NCI-H1048 (cell line): ENCODE measurements around the gene MAD1L1.

Source experiments
- DNase-seq: peaks from one replicate; lab custom pipeline; 2025; lab: John Stamatoyannopoulos, UW

MAD1L1 gene

DNA sequence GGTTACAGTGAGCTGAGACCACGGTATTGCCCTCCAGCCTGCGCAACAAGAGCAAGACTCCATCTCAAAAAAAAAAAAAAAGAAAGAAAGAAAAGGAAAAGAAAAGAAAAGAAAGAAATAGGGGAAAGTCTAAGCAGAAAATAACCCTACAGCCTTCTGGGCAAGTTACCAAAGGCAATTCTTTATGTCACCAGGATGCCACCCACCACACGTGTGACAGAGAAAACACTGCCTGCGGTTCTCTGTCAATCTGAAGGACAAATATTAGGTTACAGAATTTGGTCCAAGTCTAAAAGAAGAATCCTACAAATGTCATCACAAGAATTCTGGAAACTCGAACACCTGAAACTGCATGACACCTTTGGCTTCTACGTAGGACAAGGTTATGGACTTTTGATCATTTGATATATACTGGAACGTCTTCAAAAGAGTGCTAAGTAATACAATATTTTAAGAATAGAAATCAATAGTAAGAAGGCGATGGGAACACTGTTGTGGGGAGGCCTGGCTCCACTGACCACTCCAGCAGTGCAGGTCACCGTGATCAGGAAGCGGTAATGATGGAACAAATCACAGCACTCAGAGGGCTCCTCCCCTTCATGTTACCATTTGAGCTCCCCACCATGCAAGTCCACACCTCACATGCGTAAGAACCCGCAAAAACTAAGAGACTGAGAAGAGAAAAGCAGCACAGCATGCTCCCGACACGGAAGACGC is 75.8 kb downstream of the MAD1L1 start:
- no peak for DNase-seq

DNA sequence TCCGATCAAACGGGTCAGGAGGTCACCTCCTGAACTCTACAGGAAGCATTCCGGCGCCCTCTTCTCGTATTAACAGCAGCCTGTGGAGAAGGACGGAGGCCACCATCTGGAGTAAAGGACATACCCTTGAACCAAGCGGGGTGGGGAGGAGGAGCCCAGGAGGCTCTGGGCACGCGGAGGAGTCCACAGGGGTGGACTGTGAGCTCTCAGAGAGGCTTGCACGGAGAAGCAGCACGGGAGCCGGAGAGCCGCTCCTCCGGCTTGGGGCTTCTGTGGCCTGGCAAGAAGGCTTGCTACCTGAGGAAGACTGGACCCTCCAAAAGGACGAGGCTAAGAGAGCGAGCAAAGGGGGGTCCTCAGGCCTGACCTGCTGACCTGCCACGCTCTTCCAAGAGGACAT is 77.9 kb downstream of the MAD1L1 start:
- DNase-seq, result no peak

DNA sequence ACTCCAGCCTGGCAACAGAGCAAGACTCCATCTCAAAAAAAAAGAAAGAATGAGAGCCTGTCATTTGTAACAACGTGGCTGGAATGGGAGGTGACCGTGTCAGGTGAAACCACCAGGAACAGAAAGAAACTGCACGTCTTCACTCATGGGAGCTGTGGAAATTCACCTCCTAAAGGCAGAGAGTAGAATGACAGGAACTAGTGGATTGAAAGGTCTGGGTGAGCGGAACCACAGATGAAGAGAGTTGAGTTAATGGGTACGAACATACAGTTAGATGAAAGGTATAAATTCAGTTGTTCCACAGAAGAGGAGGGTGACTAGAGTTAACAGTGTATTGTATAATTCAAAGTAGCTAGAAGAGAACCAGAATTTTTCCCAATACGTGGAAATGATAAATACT is 78.6 kb downstream of the MAD1L1 start:
- no peak for DNase-seq

DNA sequence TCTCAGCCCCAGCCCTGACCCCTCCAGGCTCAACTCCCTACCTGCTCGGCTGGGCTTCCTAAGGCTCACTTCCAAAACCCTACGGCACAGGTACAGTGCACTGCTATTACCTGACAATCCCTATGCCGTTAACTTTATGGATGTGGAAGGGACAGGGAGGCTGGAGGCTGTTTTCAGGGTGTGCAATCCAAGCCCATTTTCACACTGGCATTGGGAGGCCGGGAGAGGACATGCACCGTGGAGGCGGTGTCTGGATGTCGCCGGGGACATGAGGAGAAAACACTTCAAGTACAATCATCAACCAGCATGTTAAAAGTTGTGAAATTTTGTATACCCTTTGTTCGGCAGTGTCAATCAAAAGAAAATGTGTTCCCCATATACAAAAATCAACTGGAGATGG is 80.1 kb downstream of the MAD1L1 start:
- DNase-seq, result no peak

DNA sequence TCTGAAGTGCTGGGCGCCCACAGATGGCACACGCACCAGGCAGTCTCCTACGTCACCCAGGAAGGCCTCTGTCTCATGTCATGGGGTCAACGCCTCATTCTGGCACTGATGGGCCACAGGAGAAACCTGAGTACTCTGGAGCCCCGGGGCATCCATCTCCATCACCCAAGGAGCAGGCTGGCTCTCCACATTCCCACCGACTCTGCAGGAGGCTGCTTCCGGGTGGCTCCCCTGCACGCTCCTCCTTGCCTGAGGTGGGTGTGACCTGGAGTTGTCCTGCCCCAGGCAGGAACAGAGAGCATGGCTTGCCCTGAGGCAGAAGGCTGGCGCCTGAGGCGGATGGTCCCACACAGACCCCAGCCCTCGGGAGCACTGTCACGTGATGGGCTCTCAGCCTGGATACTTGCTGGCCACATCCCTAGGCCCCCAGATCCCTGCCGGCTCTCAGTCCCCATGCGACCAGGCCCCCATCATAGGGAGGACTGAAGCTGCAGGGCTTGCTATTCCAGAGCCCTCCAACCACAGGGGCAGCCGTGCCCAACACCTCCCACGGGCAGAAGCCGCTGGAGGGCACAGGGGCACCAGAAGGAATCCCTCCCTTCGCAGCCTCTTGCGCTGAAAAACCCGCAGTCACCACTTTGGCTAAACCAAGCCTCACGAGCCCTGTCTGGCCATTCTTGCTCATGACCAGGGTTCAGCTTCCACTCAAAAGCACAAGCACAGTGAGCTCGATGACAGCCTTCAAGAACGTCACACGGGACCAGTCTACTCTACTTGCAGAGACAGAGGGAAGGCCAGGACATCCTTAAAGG is 80.7 kb downstream of the MAD1L1 start:
- no peak for DNase-seq

DNA sequence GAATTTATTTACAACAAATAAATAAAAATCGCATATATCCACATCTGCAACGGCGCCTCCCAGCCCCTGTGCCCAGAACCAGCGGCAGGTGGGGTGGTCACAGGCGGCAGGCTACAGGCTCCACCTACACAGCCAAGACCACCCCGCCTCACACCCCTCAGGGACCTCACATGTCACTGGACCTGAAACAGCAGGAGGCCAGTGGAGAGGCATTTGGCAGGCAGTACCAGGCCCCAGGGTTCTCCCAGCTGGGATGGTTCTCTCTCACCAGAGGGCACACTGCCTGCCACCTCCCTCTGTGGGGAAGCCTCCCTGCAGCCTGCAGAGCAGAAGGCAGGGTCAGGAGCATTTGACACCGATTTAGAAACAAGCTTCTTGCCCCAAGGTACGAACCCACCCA is 81.5 kb downstream of the MAD1L1 start:
- DNase-seq, result no peak

DNA sequence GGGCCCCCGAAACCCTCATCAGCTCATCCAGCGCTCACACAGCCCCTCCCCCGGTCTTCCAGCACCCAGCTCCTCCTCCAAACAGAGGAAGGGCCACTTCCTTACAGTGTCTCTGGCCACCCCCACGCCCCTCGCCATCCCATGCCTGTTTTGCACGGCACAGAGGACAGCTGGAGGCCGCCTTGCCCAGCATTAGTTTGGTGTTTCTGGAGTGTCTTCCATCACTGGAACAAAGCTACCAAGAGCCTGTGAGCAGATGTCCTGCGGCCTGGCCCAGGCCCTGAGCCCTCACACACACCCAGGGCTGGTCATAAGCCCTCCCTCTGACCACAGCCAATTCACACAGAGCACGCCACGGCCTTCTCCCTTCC is 82.3 kb downstream of the MAD1L1 start:
- no peak for DNase-seq

DNA sequence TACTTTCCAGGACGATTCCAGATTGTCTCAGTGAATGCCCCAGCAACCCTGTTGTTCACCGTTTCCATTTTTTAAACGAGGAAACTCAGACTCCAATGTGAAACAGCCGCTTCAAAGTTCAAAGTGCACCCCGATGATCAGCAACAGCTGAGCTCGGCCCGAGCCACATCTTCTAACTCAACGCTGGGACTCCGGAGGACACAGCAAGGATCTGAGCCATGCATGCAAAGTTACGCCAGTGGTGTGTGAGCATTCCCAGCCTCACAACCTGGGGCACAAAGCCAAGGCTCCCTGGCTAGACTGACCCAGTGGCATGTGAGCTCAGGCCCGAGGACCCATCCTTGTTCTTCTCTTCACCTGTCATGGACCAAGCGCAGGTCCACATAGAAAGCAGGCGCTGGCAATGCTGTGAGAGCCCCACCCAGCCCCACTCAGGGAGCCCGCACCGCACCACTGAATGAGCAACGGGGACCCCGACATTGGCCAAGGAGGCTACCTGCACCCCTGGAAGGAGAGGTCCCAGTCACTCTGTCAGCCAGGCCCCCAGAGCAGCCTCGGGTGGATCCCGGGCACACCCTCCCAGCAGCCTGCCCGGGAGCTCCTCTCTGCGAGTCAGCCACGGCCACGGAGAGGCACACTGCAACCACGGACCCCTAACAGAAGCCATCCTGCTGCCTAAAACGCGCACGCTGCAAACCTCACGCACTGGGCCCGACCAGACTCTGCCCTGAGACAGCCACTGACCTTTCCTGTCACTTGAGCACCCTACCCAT is 82.9 kb downstream of the MAD1L1 start:
- DNase-seq, result no peak

DNA sequence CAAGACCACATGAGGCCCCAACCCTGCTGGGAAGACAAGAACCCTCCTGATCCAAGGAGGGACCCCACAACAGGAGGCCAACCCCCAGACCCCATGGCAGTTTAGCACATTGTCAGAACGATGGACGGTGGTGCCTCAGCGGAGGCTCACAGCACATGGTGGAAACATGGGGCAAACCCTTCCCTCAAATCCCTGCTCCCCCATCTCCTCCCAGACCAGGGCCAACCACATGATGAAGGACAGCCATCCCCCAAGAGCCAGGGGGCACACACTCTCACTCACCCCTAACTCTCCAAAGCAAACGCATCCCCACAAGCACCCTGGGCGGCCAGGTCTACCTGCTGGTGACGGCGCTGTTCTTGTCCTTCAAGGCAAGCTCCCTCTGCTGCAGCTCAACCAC is 83.9 kb downstream of the MAD1L1 start:
- no peak for DNase-seq

DNA sequence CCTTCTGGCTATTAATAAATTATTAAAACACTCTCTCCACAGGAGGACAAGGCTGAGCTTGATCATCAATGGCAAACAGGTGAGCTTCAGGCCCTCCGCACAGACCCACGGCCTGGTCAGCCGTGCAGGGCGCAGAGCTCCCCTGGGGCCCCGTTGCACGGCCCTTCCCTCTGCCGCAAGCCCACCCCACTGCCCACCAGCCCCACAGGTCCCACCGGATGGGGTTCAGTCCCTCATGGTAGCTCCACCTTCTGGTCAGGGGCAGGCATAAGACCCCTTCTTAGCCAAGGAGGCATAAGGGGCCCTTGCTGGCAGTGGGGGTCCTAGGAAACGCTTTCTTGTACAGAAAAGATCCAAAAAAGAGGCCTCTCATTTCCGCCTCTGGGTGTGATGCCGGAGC is 84.6 kb downstream of the MAD1L1 start:
- no peak for DNase-seq

DNA sequence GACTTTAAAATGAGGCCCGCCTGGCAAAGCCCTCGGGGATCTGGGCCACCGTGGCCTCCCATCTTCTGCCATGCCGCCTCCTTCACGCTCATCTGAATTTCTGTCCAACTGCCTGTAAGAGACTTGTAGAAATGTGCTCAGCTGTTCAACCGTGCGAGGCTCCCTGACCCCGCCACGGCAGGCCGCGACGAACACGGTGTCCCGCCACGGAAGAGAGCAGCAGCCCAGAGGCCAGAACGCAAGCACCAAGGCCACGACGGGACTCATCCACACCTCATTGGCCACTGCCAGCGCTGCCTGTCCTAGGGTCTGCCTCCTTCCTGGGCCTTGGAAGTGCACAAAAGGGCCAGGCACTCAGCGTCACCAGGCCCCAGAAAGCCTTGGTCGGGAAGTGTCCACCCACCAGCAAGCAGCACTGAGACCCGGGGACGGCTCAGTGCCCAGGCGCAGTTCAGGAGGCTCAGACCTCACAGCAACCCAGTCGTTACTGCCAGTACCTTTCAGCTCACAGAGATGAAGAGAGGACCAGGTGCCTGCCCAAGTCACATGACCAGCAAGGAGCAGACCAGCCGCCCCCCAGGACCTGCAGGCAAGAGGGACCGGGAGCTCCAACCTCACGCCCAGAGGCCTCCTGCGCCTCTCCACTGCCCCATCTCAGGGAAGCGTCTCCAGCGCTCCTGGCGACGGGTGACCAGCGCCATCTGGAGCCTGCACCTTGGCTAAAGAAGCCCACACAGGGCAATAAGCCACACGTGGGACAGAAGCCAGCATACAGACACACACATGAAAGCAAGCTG is 85.9 kb downstream of the MAD1L1 start:
- DNase-seq, result no peak

DNA sequence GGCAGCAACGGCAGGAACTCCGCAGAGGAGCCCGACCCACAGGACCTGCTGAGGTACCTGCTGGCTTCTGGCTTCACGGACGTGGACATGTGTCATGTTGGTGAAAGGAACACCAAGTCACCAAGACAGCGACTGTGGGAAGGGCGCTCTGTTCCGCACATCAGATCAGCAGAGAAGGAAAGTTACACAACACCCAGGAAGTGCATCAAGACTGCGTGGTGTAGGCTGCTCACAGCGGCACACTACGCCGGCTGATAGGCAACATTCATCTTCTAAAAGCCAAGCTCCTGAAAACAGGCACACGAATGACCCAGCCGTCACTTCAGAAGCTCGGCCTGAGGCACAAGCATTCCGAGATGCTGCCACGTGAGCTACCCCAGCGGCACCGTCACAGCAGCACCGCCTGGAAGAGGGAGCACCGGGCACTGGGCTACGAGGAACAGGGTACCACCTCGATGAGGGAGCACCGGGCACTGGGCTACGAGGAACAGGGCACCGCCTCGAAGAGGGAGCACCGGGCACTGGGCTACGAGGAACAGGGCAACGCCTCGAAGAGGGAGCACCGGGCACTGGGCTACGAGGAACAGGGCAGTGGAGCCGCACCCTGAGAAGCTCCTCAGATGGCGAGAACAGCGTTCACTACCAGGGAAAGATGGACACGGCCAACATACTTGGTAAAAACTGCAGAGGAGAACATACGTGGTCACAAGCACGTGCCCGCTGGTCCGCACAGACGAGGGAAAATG is 86.7 kb downstream of the MAD1L1 start:
- DNase-seq, result no peak

DNA sequence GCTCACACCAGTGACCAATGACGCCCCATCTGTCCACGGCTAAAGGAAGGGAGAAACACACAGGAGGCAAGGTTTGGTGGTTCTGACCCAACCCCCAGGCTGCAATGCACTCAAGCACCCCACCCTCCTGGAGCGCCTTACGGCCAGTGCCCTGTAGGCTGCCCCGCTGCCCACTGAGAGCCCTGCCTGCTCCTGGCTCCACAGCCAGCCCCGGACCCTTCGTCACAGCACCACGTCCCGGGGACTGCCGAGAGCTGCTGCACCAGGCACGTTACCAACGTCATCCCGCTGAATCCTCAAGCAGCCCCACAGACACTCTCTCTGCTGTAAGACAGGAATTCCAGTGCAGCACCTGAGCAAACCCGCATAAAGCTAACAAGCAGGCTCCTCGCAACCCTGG is 87.8 kb downstream of the MAD1L1 start:
- no peak for DNase-seq

DNA sequence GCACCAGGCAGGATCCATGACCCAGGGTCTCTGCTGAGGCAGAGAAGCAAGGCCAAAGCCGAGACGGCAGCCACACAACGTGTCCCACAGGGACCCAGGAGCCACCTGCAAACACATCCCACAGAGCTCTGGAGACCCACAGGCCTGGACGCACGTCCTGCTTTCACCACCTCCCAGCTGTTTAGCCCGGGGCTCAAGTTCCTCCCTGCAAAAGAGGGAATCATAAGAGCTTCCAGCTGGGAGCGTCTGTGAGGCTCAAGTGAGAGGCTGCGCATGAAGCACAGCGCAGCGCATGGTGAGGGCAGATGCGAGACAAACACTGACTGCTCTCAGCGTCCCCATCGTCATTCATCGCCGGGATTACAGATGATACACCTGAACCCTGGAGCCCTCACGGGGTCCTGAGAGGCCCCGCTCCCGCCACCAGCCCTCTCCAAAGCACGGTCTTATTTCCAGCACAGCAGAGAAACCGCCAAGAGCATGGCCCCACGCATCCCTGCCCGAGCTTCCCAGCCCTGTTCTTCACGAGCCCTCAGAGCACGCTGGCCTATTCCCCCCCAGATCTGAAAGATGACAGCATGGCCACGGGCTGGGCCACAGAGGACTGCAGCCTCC is 88.7 kb downstream of the MAD1L1 start:
- no peak for DNase-seq

DNA sequence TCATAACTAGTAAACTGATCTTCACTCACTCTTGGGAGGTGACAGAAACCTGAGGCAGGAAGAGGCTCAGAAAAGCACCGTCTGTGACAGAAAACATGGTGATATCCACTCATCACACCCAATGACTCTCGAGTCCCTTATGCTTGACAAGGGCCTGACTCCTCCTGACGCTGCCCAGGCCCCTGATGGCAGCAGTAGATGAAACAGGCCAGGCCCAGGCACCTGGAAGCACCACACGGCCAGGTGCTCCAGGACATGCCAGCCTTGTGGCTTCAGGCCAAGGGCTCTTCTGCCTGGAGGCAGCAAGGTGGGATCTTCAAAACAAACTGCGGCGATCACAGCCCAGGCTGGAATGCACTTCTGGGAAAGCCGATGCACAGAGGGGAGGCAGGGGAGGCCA is 89.3 kb downstream of the MAD1L1 start:
- DNase-seq, result no peak

DNA sequence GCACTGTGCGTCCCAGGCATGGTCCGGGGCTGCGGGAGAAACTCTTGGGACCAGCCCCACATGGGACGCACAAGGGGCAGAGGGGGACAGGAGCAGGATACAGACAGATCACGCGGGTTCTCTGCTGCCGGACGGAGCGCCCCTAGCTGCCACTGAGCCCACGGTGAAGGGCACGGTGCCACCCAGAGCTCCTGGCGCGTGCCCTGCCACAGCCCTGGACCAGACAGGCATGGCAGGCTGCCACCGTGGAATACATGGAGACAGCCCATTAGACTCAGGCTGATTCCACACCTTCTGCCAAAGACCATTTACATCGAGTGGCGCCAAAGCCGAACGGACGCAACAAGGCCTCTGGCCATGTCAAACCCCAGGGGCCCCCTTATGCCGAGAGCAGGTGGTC is 90.4 kb downstream of the MAD1L1 start:
- DNase-seq, result no peak

DNA sequence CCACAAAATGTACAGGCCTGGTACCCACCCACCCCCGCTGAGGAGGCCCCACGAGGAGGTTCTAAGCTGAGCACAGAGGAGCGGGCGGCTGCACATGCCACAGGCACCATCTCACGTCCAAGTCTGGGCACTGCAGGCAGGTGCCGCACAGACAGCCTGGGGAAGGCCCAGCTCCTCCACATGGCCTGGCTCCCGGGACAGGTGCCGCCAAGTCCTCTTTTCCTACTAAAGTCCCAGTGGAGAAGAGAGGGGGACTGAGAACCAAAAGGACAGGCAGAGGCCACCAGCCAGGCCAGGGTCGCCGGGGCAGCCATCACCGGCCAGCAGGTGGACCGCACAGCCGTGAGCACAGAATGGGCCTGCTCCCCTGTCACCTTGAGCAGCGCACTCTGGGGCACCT is 91.1 kb downstream of the MAD1L1 start:
- no peak for DNase-seq

DNA sequence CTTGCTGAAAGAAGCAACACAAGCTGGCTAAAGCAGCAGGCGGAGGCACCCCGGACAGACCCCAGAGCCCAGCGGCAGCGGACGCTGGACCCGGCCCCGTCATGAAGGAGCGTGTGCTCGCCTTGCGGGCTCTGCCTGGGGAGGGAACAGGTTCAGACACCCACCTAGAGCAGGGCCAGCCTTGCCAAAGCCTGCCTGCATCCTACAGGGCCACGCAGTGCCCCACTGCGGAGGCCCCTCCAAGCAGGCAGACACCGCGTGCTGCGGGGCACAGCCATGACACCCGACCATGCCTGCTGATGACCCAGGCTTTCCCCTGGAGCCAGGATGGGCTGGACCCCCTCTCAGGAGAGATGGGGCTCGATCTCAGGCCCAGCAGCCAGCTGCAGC is 91.7 kb downstream of the MAD1L1 start:
- DNase-seq, result no peak

DNA sequence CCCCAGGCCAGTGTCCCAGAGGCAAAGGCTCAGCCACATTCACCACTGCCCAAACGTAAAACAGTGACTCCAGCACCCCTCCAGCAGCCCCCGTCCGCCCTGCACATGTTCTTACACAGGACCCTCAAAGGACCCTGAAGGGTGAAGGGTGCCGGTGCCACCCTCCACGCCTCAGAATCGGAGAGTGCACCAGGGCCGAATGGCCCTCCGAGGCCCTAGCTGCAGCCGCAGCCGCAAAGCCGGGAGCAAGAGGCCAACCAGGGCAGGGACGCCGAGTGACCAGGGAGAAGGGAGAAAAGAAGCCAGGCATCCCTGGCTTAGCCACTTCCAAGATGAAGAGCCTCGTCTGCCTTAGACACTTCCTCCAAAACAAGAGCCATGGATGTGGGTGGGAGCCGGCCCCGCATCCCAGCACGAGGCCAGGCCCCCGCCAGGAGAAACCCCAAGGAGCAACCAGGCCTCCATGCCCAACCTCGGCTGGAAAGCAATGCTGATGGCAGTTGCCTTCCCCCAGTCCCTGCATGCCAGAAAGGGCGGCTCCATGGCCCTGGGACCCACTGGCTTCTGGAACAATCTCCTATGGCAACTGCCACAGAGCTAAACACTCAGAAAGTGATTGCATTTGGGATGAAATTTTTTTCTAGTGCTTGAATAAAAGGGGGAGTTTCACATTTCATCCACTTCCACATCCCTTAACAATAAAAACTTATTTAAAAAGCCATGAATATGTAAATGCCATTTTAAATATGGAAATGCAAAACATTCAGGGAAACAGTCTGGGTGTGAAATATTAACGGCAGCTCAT is 92.3 kb downstream of the MAD1L1 start:
- DNase-seq, result no peak

DNA sequence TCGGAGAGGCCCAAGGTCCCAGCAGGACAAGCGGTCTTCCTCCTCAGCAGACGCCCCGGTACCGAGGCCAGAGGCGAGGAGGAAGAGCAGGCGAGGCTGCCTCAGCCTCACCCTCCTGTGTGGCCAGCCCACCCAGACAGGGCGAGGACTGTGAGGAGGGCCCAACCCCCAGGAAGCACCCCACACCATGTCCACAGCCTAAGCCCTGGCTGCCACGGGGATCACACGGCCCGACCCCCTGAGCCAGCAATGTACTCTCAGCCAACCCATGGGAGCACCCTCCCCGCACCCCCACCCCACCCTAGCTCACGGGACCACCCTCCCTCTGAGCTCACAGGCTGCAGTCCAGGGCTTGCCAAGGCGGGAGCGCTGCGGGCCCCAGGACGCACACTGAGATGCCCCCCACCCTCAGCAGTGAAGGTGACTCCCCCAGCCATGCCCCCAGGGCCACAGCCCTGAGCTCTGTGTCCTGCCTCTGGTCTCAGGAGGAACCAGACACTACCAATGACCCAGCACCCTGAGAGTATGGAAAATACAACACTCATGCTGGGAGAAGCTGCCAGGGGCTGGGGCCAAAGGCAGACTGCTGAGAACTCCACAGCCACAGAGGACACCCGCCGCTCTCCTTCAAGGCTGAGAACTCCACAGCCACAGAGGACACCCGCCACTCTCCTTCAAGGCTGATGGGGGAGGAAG is 93.6 kb downstream of the MAD1L1 start:
- no peak for DNase-seq
